Activated naive CD4-positive, alpha-beta T cell treated with anti-CD3 and anti-CD28 coated beads, Interleukin-2, amount 10 ng/mL, durations not matched to agents 7 days and 5 days (primary cell): ENCODE results near the gene TMC3.

ENCODE experiments used
- CTCF ChIA-PET: fragments of 350-600 bp; sonication (Branson Sonifier 250); formaldehyde crosslinking; loops from one replicate; lab custom pipeline; 2021; ENCODE audit warnings: antibody characterized with exemption; lab: Charles Lee
- DNase-seq: peaks from one replicate; pipeline ENCODE4 v3.0.0-alpha.2; 2020
- H3K27ac Mint-ChIP-seq: one replicate; pipeline ENCODE4 v1.8.0; 2021; ENCODE audit warnings: mild to moderate bottlenecking, moderate library complexity, mixed read lengths
- H3K27me3 Mint-ChIP-seq: one replicate; pipeline ENCODE4 v1.8.0; 2021; ENCODE audit warnings: mild to moderate bottlenecking, mixed read lengths
- H3K36me3 Mint-ChIP-seq: one replicate; pipeline ENCODE4 v1.8.0; 2021; ENCODE audit warnings: mixed read lengths
- H3K4me1 Mint-ChIP-seq: one replicate; pipeline ENCODE4 v1.8.0; 2021; ENCODE audit warnings: mixed read lengths
- H3K4me3 Mint-ChIP-seq: one replicate; pipeline ENCODE4 v1.8.0; 2021; ENCODE audit warnings: mild to moderate bottlenecking, moderate library complexity, mixed read lengths
- H3K9me3 Mint-ChIP-seq: one replicate; pipeline ENCODE4 v1.8.0; 2021; ENCODE audit warnings: mixed read lengths

The TMC3 gene

GRCh38 chr15:81291916-81292522, 82.0 kb downstream of the TMC3 start:
- Mint-ChIP-seq H3K27ac (peak overlapping the region; percentile 99), H3K9me3 (peaks cover under 1% of the 10 kb centered on the region), H3K36me3 (peaks cover 29% of the 10 kb centered on the region), H3K4me3 (peak overlapping the region; percentile 100), H3K27me3 (no peaks in the 10 kb centered on the region), H3K4me1 (peaks cover 85% of the 10 kb centered on the region)
- DNase-seq, result no peak
- CTCF ChIA-PET, result interaction anchor here (0.8 to 14.7 kb wide), 5 partner anchors 10 to 45 kb away, joined by 3 to 202 read pairs (median 4); no protein-coding TSS in a partner anchor

GRCh38 chr15:81289910-81290309, 84.1 kb downstream of the TMC3 start:
- Mint-ChIP-seq H3K4me1 (peaks cover 87% of the 10 kb centered on the region), H3K9me3 (peaks cover 3% of the 10 kb centered on the region), H3K27me3 (no peaks in the 10 kb centered on the region), H3K4me3 (no peak overlapping the region), H3K27ac (no peak overlapping the region), H3K36me3 (peaks cover 19% of the 10 kb centered on the region)
- CTCF ChIA-PET, result interaction anchor here (3.2 to 14.7 kb wide), 2 partner anchors 12 to 24 kb away, joined by 11 to 202 read pairs; no protein-coding TSS in a partner anchor
- no peak for DNase-seq

GRCh38 chr15:81288616-81289015, 85.4 kb downstream of the TMC3 start:
- H3K27ac Mint-ChIP-seq, result no peak overlapping the region
- H3K27me3 Mint-ChIP-seq, result no peaks in the 10 kb centered on the region
- H3K9me3 Mint-ChIP-seq, result peaks cover 3% of the 10 kb centered on the region
- peaks cover 83% of the 10 kb centered on the region for H3K4me1 Mint-ChIP-seq
- H3K36me3 Mint-ChIP-seq, result peaks cover 14% of the 10 kb centered on the region
- CTCF ChIA-PET, result interaction anchor here (14.7 kb wide), 1 partner anchor 11 kb away, joined by 202 read pairs; no protein-coding TSS in a partner anchor
- no peak for DNase-seq
- H3K4me3 Mint-ChIP-seq, result no peak overlapping the region

GRCh38 chr15:81288040-81288439, 86.0 kb downstream of the TMC3 start:
- CTCF ChIA-PET, result interaction anchor here (2.5 to 2.8 kb wide), 2 partner anchors 11 to 12 kb away, joined by 8 to 22 read pairs; no protein-coding TSS in a partner anchor
- H3K4me1 Mint-ChIP-seq, result peaks cover 78% of the 10 kb centered on the region
- H3K4me3 Mint-ChIP-seq, result no peak overlapping the region
- H3K27ac Mint-ChIP-seq, result no peak overlapping the region
- no peaks in the 10 kb centered on the region for H3K27me3 Mint-ChIP-seq
- H3K36me3 Mint-ChIP-seq, result peaks cover 14% of the 10 kb centered on the region
- H3K9me3 Mint-ChIP-seq, result peaks cover 3% of the 10 kb centered on the region
- DNase-seq, result no peak

- DNase-seq, result no peak
- peaks cover 12% of the 10 kb centered on the region for H3K36me3 Mint-ChIP-seq
Measured at GRCh38 chr15:81286621-81287121, 87.3 kb downstream of the TMC3 start.

GRCh38 chr15:81285461-81285860, 88.6 kb downstream of the TMC3 start:
- peaks cover 3% of the 10 kb centered on the region for H3K9me3 Mint-ChIP-seq
- peaks cover 12% of the 10 kb centered on the region for H3K36me3 Mint-ChIP-seq
- H3K4me1 Mint-ChIP-seq, result peaks cover 68% of the 10 kb centered on the region
- peak overlapping the region; percentile 30 for H3K27ac Mint-ChIP-seq
- DNase-seq, result no peak
- H3K4me3 Mint-ChIP-seq, result no peak overlapping the region
- CTCF ChIA-PET, result interaction anchor here (0.9 to 2.8 kb wide), 3 partner anchors 10 to 19 kb away, joined by 3 to 22 read pairs (median 15); no protein-coding TSS in a partner anchor
- no peaks in the 10 kb centered on the region for H3K27me3 Mint-ChIP-seq

More at GRCh38 chr15:81286621-81287121, 87.3 kb downstream of the TMC3 start:
- Mint-ChIP-seq H3K4me3 (peak overlapping the region; percentile 19), H3K9me3 (peaks cover 3% of the 10 kb centered on the region), H3K4me1 (peaks cover 70% of the 10 kb centered on the region), H3K27me3 (no peaks in the 10 kb centered on the region), H3K27ac (peak overlapping the region; percentile 89)
- CTCF ChIA-PET, result interaction anchor here (1.1 to 2.8 kb wide), 5 partner anchors 8 to 50 kb away, joined by 3 to 22 read pairs (median 8); no protein-coding TSS in a partner anchor

GRCh38 chr15:81284256-81285031, 89.6 kb downstream of the TMC3 start:
- Mint-ChIP-seq H3K27me3 (peaks cover 3% of the 10 kb centered on the region), H3K4me1 (peaks cover 66% of the 10 kb centered on the region), H3K9me3 (peaks cover 3% of the 10 kb centered on the region), H3K4me3 (no peak overlapping the region), H3K27ac (no peak overlapping the region), H3K36me3 (peaks cover 10% of the 10 kb centered on the region)
- DNase-seq, result no peak
- CTCF ChIA-PET, result interaction anchor here (2.1 to 13.2 kb wide), 3 partner anchors 9 to 18 kb away, joined by 9 to 202 read pairs (median 29); no protein-coding TSS in a partner anchor

- no peak overlapping the region for H3K27ac Mint-ChIP-seq
- peaks cover 12% of the 10 kb centered on the region for H3K9me3 Mint-ChIP-seq
- peaks cover 58% of the 10 kb centered on the region for H3K4me1 Mint-ChIP-seq
- H3K27me3 Mint-ChIP-seq, result peaks cover 3% of the 10 kb centered on the region
- no peak for DNase-seq
- CTCF ChIA-PET, result interaction anchor here (2.1 to 13.2 kb wide), 3 partner anchors 8 to 17 kb away, joined by 9 to 202 read pairs (median 29); no protein-coding TSS in a partner anchor
- no peak overlapping the region for H3K4me3 Mint-ChIP-seq
- H3K36me3 Mint-ChIP-seq, result peaks cover 19% of the 10 kb centered on the region
Measured at GRCh38 chr15:81282911-81283310, 91.1 kb downstream of the TMC3 start.

GRCh38 chr15:81282606-81282895, 91.5 kb downstream of the TMC3 start:
- CTCF ChIA-PET, result interaction anchor here (5.8 to 13.2 kb wide), 2 partner anchors 14 to 17 kb away, joined by 29 to 202 read pairs; no protein-coding TSS in a partner anchor
- Mint-ChIP-seq H3K9me3 (peaks cover 14% of the 10 kb centered on the region), H3K4me1 (peaks cover 55% of the 10 kb centered on the region), H3K36me3 (peaks cover 18% of the 10 kb centered on the region), H3K27ac (no peak overlapping the region), H3K27me3 (peaks cover 3% of the 10 kb centered on the region), H3K4me3 (no peak overlapping the region)
- DNase-seq, result no peak

- Mint-ChIP-seq H3K27me3 (peaks cover 3% of the 10 kb centered on the region), H3K4me3 (no peak overlapping the region), H3K27ac (no peak overlapping the region), H3K9me3 (peaks cover 17% of the 10 kb centered on the region), H3K36me3 (peaks cover 21% of the 10 kb centered on the region), H3K4me1 (peaks cover 49% of the 10 kb centered on the region)
- DNase-seq, result no peak
- CTCF ChIA-PET, result interaction anchor here (5.8 to 13.2 kb wide), 2 partner anchors 14 to 16 kb away, joined by 29 to 202 read pairs; no protein-coding TSS in a partner anchor
Measured at GRCh38 chr15:81281766-81282605, 92.0 kb downstream of the TMC3 start.

GRCh38 chr15:81281456-81281735, 92.6 kb downstream of the TMC3 start:
- no peak for DNase-seq
- Mint-ChIP-seq H3K27me3 (peaks cover 3% of the 10 kb centered on the region), H3K27ac (no peak overlapping the region), H3K4me3 (no peak overlapping the region), H3K36me3 (peaks cover 21% of the 10 kb centered on the region), H3K4me1 (peaks cover 44% of the 10 kb centered on the region), H3K9me3 (peaks cover 20% of the 10 kb centered on the region)
- CTCF ChIA-PET, result interaction anchor here (5.8 to 13.2 kb wide), 2 partner anchors 15 kb away, joined by 29 to 202 read pairs; no protein-coding TSS in a partner anchor
